Left colon (tissue), 2 donors: ENCODE results near the gene SLC25A42. TPM values are rescaled to one million over a fixed set of nuclear protein-coding genes. Genes with fewer than 3 reads are reported as not detected.
"Not testable (repeated sequence)": the region's sequence is repeated elsewhere in the genome, so short reads cannot be mapped to it uniquely, and the experiment has no call there.

Experiments
- ATAC-seq: fragments of 200-7000 bp; cut with Tn5 transposase; one replicate; pipeline ENCODE4 v1.9.1; 2020; ENCODE audit warnings: mild to moderate bottlenecking, moderate library complexity
- DNase-seq, 2 donors: peaks; one replicate each; pipeline ENCODE4 v3.0.0-alpha.2; 2020
- intact Hi-C, 2 donors: fragments of 100-400 bp; cut with DNase I in 1 of 2; cut with micrococcal nuclease in 1 of 2; formaldehyde crosslinking; loops; one replicate each; pipeline versions ENCODE4 v1.11.2 to v1.14.0; 2022; cut with DNase I, micrococcal nuclease
- total RNA-seq, 2 donors: library from RNA; stranded (reverse); fragmentation: NEBNext Ultra II Directional; extraction: Animal tissue kit (Norgen Biotek cat#: 25700); gene quantifications; one replicate each; pipeline ENCODE4 v1.2.1, GENCODE V29; 2021
- donor health status: DM: no; HTN: no; CAD: no.
- donor health status: DM: yes; HTN: yes; CAD: no.

The SLC25A42 gene
- total RNA-seq, 2 donors from 2014 or later: 8.2 to 8.5 TPM

DNA sequence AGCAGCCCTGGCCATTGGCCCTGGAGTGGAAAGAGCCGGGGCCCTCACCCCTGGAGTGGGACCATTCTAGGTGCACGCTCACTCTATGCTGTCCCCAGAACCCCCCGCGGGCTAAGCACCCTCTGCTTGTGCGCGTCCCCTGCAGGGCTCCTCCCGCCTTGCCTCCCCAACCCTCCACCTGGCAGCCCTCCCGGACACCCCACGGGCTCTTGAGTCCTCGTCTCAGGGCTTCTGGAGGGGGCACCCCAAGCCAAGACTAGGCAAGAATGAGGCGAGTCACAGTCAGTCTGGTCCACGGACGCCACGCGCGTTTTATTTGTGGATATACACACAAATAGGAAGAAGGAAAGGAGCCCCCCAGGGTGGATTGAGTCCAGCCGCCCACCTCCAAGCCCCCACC lies 81.5 kb downstream of the SLC25A42 start:
- ATAC-seq: peak; percentile 18
- intact Hi-C loops: loop anchor here in 1 of 2 donors (10.0 kb wide), 1 partner anchor 90 kb away; no protein-coding TSS in a partner anchor
- no peak for DNase-seq

DNA sequence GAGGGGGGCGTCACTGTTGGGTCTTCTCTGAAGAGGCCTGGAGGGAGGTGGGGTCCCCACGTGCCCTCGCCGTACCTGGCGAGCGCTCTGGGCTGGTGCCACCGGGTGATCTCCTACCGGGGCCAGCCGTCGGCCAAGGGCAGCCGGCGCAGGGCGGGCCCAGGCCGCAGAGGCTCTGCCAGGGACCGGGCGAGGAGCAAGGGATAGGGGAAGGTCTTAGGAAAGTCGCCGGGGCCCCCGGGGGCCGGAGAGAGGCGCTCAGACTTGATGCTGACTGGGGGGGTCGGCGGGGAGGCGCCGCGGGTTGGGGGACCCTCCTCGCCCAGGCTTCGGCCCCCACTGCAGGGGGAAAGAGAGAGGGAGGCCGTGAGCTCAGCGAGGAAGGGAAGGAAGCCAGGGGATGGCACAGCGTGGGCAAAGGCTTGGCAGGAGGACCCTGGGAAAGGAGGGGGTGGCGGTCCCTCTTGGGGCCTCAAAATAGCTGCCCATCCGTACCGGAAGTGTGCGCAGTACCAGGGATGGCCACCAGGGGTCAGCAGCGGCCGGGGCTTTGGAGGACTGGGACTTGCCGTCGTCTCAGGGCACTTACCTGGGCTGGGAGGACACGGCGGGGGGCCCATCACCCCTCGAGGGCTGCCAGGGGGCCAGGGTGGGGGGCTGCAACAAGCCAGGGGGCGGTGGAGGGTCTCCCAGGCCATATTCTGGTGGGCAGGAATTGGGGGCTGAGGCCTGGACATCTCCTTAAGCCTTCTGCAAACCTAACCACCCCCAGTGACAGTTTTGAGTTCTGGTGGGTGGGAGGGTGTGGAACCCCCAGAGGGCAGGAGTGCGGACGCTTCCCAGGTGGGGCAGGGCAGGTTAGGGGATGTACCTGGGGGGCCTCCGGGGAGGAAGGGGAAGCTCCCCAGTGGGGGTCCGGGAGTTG lies 82.2 kb downstream of the SLC25A42 start:
- intact Hi-C loops: loop anchor here in 1 of 2 donors (10.0 kb wide), 1 partner anchor 91 kb away; no protein-coding TSS in a partner anchor
- ATAC-seq (peak; percentile 83), DNase-seq (peak; percentile 57 to 87)

DNA sequence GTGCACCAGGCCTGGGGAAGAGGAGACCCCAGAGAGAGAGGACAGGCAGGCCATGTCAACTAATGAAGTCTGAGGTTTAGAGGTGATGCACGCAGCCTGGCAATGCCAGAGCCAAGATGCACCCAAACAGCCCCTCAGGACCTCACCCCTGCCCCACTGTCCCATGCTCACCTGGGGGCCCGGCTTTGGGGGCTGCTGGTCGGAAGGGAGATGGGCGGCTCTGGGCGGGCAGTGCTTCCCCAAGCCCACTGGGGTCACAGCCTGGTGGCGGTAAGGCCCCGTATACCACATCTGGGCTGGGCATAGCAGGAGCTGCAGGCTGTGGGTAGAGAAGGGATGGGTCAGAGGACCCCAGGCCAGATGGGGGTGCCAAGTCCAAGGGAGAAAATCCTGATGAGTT lies 83.1 kb downstream of the SLC25A42 start:
- ATAC-seq (no peak), DNase-seq (no peak)
- intact Hi-C loops: loop anchor here in 1 of 2 donors (10.0 kb wide), 1 partner anchor 92 kb away; no protein-coding TSS in a partner anchor

DNA sequence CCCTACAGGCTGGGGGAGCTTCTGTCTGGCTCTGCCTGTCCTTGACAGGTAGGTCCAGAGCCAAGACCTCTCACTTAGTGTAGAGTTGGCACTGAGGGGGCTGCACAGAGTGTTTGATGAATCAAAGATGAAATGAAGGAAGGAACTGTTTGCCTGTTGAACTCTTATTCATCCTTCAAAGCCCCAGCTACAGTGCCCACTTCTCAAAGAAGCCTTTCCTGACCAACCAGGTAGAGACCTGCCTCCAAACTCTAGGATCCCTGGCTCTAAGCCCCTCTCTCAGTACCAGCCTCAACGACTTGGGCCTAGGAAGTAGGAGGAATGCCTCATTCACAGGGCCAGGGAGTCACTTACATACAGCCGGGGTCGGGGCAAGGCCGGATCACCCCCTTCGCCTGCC lies 83.5 kb downstream of the SLC25A42 start:
- ATAC-seq (no peak), DNase-seq (no peak)
- intact Hi-C loops: loop anchor here in 1 of 2 donors (10.0 kb wide), 1 partner anchor 93 kb away; no protein-coding TSS in a partner anchor

DNA sequence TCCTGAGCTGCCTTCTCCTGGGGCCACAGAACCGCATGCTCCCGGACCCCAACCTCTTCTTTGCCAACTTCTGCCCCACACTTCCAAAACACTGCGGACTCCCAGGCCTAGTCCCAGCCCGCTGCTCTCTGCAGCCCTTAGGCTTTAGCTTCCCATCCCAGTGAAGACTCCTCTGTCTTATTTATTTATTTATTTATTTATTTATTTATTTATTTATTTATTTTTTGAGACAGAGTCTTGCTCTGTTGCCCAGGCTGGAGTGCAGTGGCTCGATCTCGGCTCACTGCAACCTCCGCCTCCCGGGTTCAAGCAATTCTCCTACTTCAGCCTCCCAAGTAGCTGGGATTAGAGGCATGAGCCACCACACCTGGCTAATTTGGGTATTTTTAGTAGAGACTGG lies 84.7 kb downstream of the SLC25A42 start:
- not testable (repeated sequence) for DNase-seq, ATAC-seq
- intact Hi-C loops: loop anchor here in 1 of 2 donors (10.0 kb wide), 1 partner anchor 94 kb away; no protein-coding TSS in a partner anchor

DNA sequence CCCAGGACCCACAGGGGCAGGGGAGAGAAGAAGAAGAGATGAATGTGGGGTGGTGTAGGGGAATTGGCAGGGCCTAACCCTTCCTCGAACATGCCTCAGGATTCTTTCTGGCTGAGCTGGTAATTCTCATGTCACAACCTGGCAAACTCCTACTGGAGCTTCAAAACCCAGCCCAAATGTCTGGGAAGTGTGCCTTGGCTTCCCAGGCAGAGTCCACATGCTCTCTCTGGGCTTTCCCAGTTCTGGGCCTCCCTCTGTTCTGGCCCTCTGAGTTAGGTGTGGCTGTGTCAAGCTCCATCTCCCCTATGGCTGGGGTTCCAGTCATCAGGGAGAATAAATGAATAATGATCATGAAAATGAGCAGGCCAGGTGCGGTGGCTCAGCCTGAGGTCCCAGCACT lies 85.6 kb downstream of the SLC25A42 start:
- intact Hi-C loops: loop anchor here in 1 of 2 donors (10.0 kb wide), 1 partner anchor 95 kb away; no protein-coding TSS in a partner anchor
- DNase-seq (no peak), ATAC-seq (no peak)

DNA sequence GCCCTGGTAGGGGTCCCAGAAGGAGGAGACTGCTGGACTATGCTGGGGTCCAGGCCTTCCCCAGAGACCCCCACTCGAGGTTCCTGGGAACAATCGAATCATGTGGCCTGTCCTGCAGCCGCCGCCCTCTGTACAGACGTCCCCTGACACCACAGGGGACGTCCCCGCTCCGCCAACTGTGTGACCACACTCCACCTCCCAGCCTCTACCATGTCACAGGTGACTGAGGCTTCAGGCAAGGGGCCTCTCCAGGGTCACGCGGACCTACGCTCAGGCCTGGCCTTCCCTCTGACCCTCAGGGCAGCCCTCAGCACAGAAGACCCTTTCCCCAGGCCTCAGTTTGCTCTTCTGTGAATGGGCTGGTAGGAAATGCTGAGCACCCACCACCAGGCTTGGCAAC lies 87.6 kb downstream of the SLC25A42 start:
- intact Hi-C loops: no loop called here
- ATAC-seq (no peak), DNase-seq (peak in 1 of 2 donors; percentile 42)

DNA sequence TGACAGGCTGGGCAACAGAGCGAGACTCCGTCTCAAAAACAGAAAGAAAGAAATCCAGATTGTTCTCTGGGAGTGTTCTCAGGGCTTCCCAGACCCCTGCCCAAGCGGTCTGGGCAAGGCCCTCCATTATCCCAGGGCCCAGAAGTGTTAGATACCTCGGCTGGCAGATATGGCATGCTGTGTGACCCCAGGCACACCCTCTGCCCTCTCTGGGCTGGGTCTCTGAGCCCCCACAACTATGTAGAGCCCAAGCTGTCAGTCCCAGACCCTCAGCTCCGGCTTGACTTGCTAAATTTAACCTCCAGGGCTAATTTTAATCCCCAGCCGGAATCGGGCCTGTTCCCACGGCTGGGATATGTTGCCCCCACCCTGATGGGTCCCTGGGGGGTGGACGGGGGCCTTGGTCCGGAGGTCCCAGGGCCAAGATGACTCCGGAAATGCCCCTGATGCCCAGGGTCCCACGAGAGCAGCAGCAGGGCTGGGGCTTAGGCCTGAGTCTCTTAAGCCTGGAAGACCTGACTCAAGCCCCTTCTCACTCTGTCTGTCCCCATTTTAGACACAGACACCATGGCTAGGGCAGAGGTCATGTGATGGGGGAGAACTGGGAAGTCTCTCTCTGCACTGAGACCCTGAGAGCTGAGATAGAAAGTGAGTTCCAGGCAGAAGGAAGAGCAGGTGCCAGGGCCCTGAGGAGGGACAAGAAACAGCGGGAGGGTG lies 89.0 kb downstream of the SLC25A42 start:
- ATAC-seq (no peak), DNase-seq (no peak)
- intact Hi-C loops: no loop called here

DNA sequence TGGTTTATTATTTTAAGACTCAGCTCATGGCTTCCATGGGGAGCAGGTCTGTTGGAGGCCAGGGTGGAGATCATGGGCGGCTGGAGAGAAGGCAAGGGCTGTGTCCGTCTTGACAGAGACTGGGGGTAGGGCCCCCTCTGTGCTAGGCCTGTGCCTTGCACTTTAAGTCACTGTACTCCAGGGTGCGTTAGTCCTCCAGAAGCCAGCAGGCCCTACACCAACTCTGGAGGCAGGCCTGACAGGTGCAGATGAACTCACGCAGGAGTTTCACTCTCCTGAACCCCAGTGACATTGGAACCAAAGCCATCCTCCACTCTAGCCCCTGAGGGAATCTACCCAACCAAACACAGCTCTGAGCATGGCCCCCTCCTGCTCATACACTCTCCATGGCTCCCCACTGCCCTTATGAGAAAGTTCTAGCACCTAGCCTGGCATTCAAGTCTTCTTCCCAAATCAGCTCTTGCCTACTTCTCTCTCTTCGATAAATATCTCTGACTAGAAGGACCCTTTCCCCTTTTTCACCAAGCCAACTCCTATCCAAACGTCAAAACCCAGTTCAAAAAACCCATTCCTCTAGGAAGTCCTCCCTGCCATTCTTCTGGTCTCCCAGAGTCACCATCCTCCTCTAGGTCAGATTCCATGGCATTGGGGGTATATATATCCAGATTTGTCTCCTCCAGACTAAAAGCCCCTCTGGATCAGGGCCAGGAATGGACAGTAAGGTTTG lies 91.1 kb downstream of the SLC25A42 start:
- no peak for ATAC-seq
- no peak for DNase-seq
- intact Hi-C loops: no loop called here

DNA sequence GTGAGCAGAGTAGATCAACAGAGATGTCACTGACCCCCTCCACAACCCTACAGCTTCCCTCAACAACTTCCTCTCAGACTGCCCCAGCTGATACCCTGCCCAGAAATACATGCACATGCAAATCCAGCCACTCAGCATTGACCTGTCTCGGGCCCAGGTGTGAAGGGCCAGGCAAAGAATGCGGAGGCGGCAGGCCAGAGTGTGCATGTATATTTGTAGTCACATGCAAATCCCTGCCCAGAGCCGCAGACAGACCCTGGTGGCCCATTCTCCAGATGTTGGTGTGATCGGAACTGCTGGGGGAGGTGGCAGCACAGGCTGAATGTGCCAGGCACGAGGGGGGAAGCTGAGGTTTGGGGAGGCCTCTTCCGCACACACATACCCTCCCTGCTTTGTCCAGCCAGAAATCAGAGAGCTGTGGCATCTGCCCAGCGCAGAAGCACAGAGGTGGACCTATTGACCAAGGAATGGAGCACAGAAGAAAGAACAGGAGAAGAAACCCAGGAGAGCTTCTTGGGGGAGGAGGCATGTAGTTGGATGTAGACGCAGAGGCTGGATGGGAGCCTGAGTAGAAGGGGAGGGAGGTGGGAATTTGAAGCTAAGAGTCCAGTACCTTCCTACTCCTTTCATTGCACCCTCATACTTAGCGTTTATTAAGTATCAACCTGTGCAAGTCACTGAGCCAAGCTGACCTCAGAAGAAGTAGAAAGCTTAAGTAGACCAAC lies 91.9 kb downstream of the SLC25A42 start:
- DNase-seq (peak; percentile 30 to 54), ATAC-seq (peak; percentile 14)
- intact Hi-C loops: no loop called here

DNA sequence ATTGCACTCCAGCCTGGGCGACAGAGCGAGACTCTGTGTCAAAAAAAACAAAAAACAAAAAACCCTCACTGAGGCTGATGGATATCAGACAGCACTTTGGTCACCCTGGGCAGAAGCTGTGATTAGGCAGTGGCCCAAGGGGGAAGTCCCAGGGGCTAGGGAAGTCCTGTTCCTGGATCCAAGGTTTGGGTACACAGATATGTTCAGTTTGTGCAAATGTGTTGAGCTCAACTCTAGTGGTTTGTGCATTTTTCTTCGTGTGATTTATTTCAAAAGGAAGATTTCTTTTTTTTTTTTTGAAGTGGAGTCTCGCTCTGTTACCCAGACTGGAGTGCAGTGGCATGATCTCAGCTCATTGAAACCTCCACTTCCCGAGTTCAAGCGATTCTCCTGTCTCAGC lies 94.0 kb downstream of the SLC25A42 start:
- DNase-seq (no peak), ATAC-seq (no peak)
- intact Hi-C loops: no loop called here

DNA sequence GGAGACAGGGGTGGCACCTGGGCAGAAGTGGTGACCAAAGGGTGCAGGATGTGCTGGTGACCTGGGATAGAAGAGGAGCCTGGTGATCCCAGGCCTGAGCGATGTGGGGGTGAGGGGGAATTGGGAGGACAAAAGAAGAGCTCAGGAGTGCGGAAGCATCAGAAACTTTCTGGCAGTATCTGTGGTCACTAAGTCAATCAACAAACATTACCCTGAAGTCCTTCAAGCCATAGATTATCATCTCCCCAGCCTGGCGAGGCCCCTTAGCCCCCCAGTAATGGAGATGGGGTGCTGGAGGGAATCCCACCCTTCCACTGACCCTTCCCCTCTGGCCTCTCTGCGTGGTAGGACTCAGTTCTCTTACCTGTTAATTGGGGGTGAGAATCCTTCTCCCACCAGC lies 95.7 kb downstream of the SLC25A42 start:
- ATAC-seq: no peak
- intact Hi-C loops: no loop called here
- DNase-seq: no peak

DNA sequence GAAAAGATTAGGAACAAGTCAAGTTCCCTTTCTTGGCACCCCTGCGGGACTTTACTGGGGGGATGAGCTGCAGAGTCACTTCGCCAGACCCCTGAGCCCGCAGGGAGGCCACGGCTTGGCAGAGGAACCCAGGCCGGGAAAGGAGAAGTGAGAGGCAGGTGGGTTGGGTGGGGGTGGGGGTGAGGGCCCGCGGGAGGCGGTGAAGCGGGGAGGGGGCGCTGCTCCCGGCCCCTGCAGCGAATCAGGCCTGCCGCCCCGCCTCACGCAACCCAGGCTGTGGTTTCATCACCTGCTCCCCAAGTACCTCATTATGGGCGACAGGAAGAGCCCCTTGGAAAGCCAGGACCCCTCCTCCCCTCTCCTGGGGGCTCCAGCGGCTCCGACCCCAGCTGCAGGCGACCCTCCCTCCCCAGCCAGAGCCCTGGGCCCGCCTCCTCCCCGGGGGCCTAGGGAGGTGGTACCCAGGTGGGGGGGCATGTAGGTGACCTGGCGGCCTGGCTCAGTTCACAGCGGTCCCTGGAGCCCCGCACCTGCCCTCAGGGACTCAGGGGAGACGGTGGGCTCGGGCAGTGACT lies 96.8 kb downstream of the SLC25A42 start:
- no peak for ATAC-seq
- no peak for DNase-seq
- intact Hi-C loops: no loop called here

DNA sequence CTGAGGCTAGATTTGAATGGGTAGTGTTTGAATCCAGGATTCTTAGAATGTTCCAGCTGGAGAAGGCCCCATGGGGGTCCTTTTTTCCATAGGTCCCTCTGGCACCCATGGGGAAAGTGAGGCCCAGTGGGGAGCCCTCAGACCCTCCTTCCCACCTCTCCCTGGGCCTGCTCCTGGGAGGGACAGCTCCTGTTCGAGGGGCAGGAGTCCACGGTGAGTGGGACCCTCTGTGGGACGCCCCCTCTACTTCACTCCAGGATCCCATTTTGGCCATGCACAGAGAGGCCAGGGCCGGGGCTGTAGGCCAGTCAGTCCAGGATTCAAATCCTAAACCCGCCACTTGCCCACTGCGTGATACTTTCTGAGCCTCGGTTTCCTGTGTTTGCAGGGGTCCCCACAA lies 98.7 kb downstream of the SLC25A42 start:
- ATAC-seq: no peak
- no peak for DNase-seq
- intact Hi-C loops: no loop called here
